Measurements from ENCODE around the gene ASIC2. TPM values are rescaled to one million over a fixed set of nuclear protein-coding genes. Genes with fewer than 3 reads are reported as not detected.

Gene ASIC2
- total RNA-seq, 2 donors from 2014 or later = 3.0 to 3.3 TPM

- Histone ChIP-seq H3K9ac (ENCODE audit: extremely low read depth, low read length, poor library complexity, severe bottlenecking) (no peak overlapping the region), H3K27me3 (ENCODE audit: control insufficient read depth, insufficient read depth, low read length, poor library complexity, severe bottlenecking) (no peaks in the 10 kb centered on the region), H3K4me3 (ENCODE audit: low read length) (no peak overlapping the region), H3K4me1 (ENCODE audit: control insufficient read depth, insufficient read depth, low read length) (no peaks in the 10 kb centered on the region), H3K27ac (ENCODE audit: low read depth, low read length) (no peak overlapping the region), H3K36me3 (ENCODE audit: control insufficient read depth, insufficient read depth, low read length) (no peaks in the 10 kb centered on the region), H3K9me3 (ENCODE audit: control insufficient read depth, low read length) (no peaks in the 10 kb centered on the region)
- no peak for DNase-seq
- WGBS, 2 experiments (ENCODE audit: insufficient coverage in 1 of 2, insufficient read length in 1 of 2) = 82 to 100% methylated on average over 3 of the region's 3 CpGs
- no peak overlapping the region for H3K27ac Mint-ChIP-seq
- no peak overlapping the region for H3K4me3 Mint-ChIP-seq
- no peaks in the 10 kb centered on the region for H3K36me3 Mint-ChIP-seq (ENCODE audit: low read depth)
- TF ChIP-seq CTCF (conservative IDR thresholded peaks at IDR 0.05) = no peak
- H3K9me3 Mint-ChIP-seq = no peaks in the 10 kb centered on the region
- H3K4me1 Mint-ChIP-seq = peaks cover 6% of the 10 kb centered on the region
- peaks cover 23% of the 10 kb centered on the region for H3K27me3 Mint-ChIP-seq (ENCODE audit: insufficient read depth)
Measured at GRCh38 chr17:33258296-33258695, 34.8 kb downstream of the ASIC2 start.

DNA sequence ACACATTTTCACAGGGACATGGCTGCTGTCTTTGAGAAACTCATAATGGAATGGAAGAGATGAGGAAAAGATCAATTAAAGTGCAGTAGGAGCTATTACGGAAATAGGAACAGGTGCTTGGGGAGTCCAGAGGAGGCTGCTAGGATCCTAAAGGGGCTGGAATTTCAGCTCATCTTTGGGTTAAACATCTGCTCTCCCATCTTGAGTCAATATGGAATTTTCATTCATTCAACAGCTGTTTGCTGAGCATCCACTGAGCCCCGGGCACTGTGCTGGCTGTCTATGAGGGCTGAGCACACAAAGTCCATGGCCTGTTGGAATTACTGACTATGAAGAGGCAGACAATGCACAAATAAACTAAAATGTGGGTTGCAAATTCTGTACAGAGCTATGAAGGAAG is 47.9 kb downstream of the ASIC2 start:
- Mint-ChIP-seq H3K27me3 (ENCODE audit: insufficient read depth) (peaks cover 5% of the 10 kb centered on the region), H3K9me3 (no peaks in the 10 kb centered on the region), H3K4me1 (no peaks in the 10 kb centered on the region), H3K36me3 (ENCODE audit: low read depth) (no peaks in the 10 kb centered on the region), H3K4me3 (no peak overlapping the region), H3K27ac (no peak overlapping the region)
- no peak overlapping the region for H3K9ac ChIP-seq (ENCODE audit: extremely low read depth, low read length, poor library complexity, severe bottlenecking)
- TF ChIP-seq CTCF (conservative IDR thresholded peaks at IDR 0.05) = no peak
- H3K4me3 ChIP-seq (ENCODE audit: low read length) = no peak overlapping the region
- H3K27ac ChIP-seq (ENCODE audit: low read depth, low read length) = no peak overlapping the region
- H3K9me3 ChIP-seq (ENCODE audit: control insufficient read depth, low read length) = no peaks in the 10 kb centered on the region
- H3K4me1 ChIP-seq (ENCODE audit: control insufficient read depth, insufficient read depth, low read length) = no peaks in the 10 kb centered on the region
- H3K27me3 ChIP-seq (ENCODE audit: control insufficient read depth, insufficient read depth, low read length, poor library complexity, severe bottlenecking) = no peaks in the 10 kb centered on the region
- 88 to 100% methylated on average over 2 of the region's 2 CpGs for WGBS, 2 experiments (ENCODE audit: insufficient coverage in 1 of 2, insufficient read length in 1 of 2)
- no peaks in the 10 kb centered on the region for H3K36me3 ChIP-seq (ENCODE audit: control insufficient read depth, insufficient read depth, low read length)
- no peak for DNase-seq

- TF ChIP-seq CTCF (conservative IDR thresholded peaks at IDR 0.05) = no peak
- DNase-seq = no peak
- Mint-ChIP-seq H3K27me3 (ENCODE audit: insufficient read depth) (peaks cover 3% of the 10 kb centered on the region), H3K36me3 (ENCODE audit: low read depth) (no peaks in the 10 kb centered on the region), H3K4me1 (no peaks in the 10 kb centered on the region), H3K27ac (no peak overlapping the region), H3K9me3 (no peaks in the 10 kb centered on the region), H3K4me3 (no peak overlapping the region)
- Histone ChIP-seq H3K4me1 (ENCODE audit: control insufficient read depth, insufficient read depth, low read length) (no peaks in the 10 kb centered on the region), H3K9ac (ENCODE audit: extremely low read depth, low read length, poor library complexity, severe bottlenecking) (no peak overlapping the region), H3K9me3 (ENCODE audit: control insufficient read depth, low read length) (no peaks in the 10 kb centered on the region), H3K4me3 (ENCODE audit: low read length) (no peak overlapping the region), H3K36me3 (ENCODE audit: control insufficient read depth, insufficient read depth, low read length) (no peaks in the 10 kb centered on the region), H3K27ac (ENCODE audit: low read depth, low read length) (no peak overlapping the region), H3K27me3 (ENCODE audit: control insufficient read depth, insufficient read depth, low read length, poor library complexity, severe bottlenecking) (no peaks in the 10 kb centered on the region)
- 77 to 89% methylated on average over 1 to 3 of the region's 3 CpGs for WGBS, 2 experiments (ENCODE audit: insufficient coverage in 1 of 2, insufficient read length in 1 of 2)
Measured at GRCh38 chr17:33243732-33244131, 49.4 kb downstream of the ASIC2 start.

Measured in endodermal cell (in vitro differentiated cells).